ENCODE measurements around the gene NDUFB6. TPM values are rescaled to one million over a fixed set of nuclear protein-coding genes. Genes with fewer than 3 reads are reported as not detected.

Gene NDUFB6
- total RNA-seq (2021): 60.2 and 66.4 TPM in 2 replicates
- long read RNA-seq, transcript NDUFB6-203 (4 exons, 1,366 nt): major isoform, 44 of 67 reads
- long read RNA-seq, partial matches to known transcripts: 15 of 67 reads
- long read RNA-seq, other reads (novel, unspliced or antisense): 6 of 67 reads

- Histone ChIP-seq H3K27ac (ENCODE audit: insufficient read length, low read depth, low read length) (peak within 1 kb of the TSS; percentile 53), H2BK12ac (ENCODE audit: insufficient read length, low read depth, low read length) (no peak within 1 kb of the TSS), H3K18ac (ENCODE audit: insufficient read length, low read depth, low read length) (peak within 1 kb of the TSS; percentile 81), H4K5ac (ENCODE audit: insufficient read length, low read depth, low read length) (no peak within 1 kb of the TSS), H3K56ac (ENCODE audit: insufficient read length, low read depth, low read length) (no peak within 1 kb of the TSS), H3K4me1 (ENCODE audit: insufficient read depth, low read length) (no peaks in the 10 kb centered on the region), H3K9me3 (ENCODE audit: control insufficient read depth, low read depth, low read length) (no peaks in the 10 kb centered on the region), H2BK120ac (ENCODE audit: low read depth, low read length, poor library complexity, severe bottlenecking) (peak within 1 kb of the TSS; percentile 83), H3K4me2 (ENCODE audit: insufficient read depth, insufficient read length, low read length) (peak within 1 kb of the TSS; percentile 70), H4K20me1 (ENCODE audit: control insufficient read depth, insufficient read depth, insufficient read length) (no peaks in the 10 kb centered on the region), H4K91ac (ENCODE audit: insufficient read length, low read depth, low read length) (no peak within 1 kb of the TSS), H4K8ac (replicated peaks; ENCODE audit: insufficient read length, low read depth, low read length) (no peak within 1 kb of the TSS), H2BK20ac (ENCODE audit: low read depth, low read length, poor library complexity, severe bottlenecking) (no peak within 1 kb of the TSS), H2AK5ac (ENCODE audit: insufficient read length, low read length) (no peak within 1 kb of the TSS), H2BK5ac (ENCODE audit: insufficient read length, low read length) (no peak within 1 kb of the TSS), H2AFZ (ENCODE audit: low read length) (no peak within 1 kb of the TSS), H3K27me3 (ENCODE audit: insufficient read depth, low read length) (no peaks in the 10 kb centered on the region), H3K4ac (ENCODE audit: low read depth, low read length) (no peak within 1 kb of the TSS; the same call in 1 of the 2 replicates), H3K79me1 (ENCODE audit: insufficient read depth, low read depth, low read length, poor library complexity, severe bottlenecking) (peaks cover 3% of the 10 kb centered on the region), H2BK15ac (ENCODE audit: low read depth, low read length) (no peak within 1 kb of the TSS), H3K9ac (ENCODE audit: extremely low read depth, insufficient read length, low read length) (peak within 1 kb of the TSS; percentile 85), H3K14ac (ENCODE audit: insufficient read depth, low read length) (peak within 1 kb of the TSS; percentile 64; the same call in 1 of the 2 replicates), H3K23ac (ENCODE audit: insufficient read length, low read depth, low read length) (no peak within 1 kb of the TSS), H3K23me2 (ENCODE audit: insufficient read length, low read depth, low read length, poor library complexity, severe bottlenecking) (peaks cover 5% of the 10 kb centered on the region), H3K79me2 (ENCODE audit: insufficient read depth, low read length) (peaks cover 9% of the 10 kb centered on the region; the same call in 1 of the 2 replicates), H3T11ph (ENCODE audit: low read length) (no peak within 1 kb of the TSS)
- DNase-seq: peak; percentile 95
- WGBS (ENCODE audit: extremely low coverage, insufficient read length, low lambda C conversion rate): no CpG with 5 or more reads among the region's 36 CpGs
- H3K27me3 Mint-ChIP-seq (ENCODE audit: low read depth): peaks cover 1% of the 10 kb centered on the region; the same call in 1 of the 2 replicates
- TF ChIP-seq CTCF (conservative IDR thresholded peaks at IDR 0.05): no peak
- peaks cover 9 to 10% (median 9%) of the 10 kb centered on the region in 3 experiments; a peak in 6 of 7 replicates for H3K36me3 Mint-ChIP-seq (ENCODE audit: insufficient read depth in 1 of 3, low read depth in 3 of 3)
- H3K4me1 Mint-ChIP-seq: peaks cover 9 to 15% of the 10 kb centered on the region in 2 experiments
- H3K27ac Mint-ChIP-seq: peak within 1 kb of the TSS; percentile 98 to 99 (median 99)
- H3K4me3 Mint-ChIP-seq: peak within 1 kb of the TSS; percentile 99 to 100
- no peaks in the 10 kb centered on the region for H3K9me3 Mint-ChIP-seq
These were observed at the start of gene NDUFB6 for GRCh38 chr9:32572900-32573523. TSS of gene NDUFB6 (minus strand) at chr9:32573159. CDS start at chr9:32573060, 99 bp downstream.

Measured in H9 (cell line).